GM10248 (cell line): Measurements from ENCODE around the gene DCXR.

Source experiments
- CTCF ChIA-PET: fragments of 300-600 bp; sonication (Branson Sonifier 250); formaldehyde crosslinking; extraction: SDS; loops from one replicate; lab custom pipeline; 2021; ENCODE audit warnings: antibody characterized with exemption; lab: Yijun Ruan, JAX
- POLR2A ChIA-PET: fragments of 350-650 bp; sonication (Branson Sonifier 250); formaldehyde crosslinking; extraction: SDS; loops from one replicate; lab custom pipeline; 2020; ENCODE audit warnings: antibody characterized with exemption; lab: Yijun Ruan, JAX
- DNase-seq: peaks from one replicate; pipeline ENCODE4 v3.0.0; 2012; ENCODE audit errors: extremely low spot score
- TF ChIP-seq, protein P1 (sequence below): IDR thresholded peaks from 2 replicates; pipeline ENCODE4 v1.5.1; 2012; ENCODE audit warnings: mild to moderate bottlenecking, low read depth; ENCODE audit errors: extremely low read depth, missing control alignments, control extremely low read depth

DCXR gene

DNA sequence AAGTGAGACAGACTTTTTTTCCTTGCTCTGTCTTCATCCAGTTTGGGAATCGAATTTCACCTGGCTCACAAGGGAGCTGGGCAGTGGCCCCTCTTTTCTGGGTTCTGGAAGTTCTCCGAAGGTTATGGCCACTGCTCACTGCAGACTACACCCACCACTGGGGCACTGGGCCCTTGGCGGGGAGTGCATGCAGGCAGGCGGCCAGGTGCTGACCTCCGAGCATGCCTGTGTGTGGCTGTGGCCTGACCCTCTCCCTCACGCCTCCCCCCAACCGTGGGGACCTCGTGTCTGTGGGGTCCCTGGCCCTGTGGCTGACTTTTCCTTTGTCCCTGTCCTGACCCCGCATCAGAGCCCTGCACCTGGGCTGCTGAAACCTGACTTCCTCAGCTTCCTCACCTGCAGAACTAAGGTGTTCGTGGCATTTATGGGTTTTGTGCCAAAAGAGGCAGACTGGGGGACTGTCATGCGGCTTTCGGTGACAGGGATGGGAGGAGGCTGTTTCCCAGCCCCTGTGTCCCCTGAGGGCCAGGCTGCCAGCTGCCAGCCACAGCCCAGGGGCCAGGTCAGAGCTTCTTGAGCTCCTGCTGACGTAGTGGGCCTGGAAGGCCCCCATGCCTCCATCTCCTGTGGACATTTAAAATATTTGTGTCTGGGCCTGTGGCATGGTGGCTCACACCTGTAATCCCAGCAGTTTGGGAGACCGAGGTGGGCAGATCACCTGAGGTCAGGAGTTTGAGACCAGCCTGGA lies 38.6 kb downstream of the DCXR start:
- TF ChIP-seq, protein P1, sequence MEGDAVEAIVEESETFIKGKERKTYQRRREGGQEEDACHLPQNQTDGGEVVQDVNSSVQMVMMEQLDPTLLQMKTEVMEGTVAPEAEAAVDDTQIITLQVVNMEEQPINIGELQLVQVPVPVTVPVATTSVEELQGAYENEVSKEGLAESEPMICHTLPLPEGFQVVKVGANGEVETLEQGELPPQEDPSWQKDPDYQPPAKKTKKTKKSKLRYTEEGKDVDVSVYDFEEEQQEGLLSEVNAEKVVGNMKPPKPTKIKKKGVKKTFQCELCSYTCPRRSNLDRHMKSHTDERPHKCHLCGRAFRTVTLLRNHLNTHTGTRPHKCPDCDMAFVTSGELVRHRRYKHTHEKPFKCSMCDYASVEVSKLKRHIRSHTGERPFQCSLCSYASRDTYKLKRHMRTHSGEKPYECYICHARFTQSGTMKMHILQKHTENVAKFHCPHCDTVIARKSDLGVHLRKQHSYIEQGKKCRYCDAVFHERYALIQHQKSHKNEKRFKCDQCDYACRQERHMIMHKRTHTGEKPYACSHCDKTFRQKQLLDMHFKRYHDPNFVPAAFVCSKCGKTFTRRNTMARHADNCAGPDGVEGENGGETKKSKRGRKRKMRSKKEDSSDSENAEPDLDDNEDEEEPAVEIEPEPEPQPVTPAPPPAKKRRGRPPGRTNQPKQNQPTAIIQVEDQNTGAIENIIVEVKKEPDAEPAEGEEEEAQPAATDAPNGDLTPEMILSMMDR: no peak
- ChIA-PET POLR2A (no interaction called here), CTCF (interaction anchor here (1.0 to 1.1 kb wide), 2 partner anchors 21 to 39 kb away, joined by 4 read pairs; no protein-coding TSS in a partner anchor)
- no peak for DNase-seq

DNA sequence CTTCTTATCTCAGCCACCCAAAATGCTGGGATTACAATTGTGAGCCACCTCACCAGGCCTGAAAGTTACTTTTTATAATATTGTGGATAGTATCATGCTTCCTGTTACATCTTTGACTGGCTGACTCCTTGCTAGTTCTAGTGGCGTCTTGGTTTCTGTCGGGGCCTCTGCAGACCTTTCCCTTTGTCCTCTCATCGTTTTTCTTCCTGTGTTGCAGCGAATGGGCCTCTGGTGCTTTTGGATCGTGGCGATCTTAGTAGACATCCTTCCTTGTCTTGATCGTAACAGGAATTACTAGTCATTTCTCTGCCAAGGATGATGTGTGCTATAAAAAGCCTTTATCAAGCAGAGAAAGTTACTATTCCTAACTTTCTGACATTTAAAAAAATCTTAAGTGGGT lies 39.3 kb downstream of the DCXR start:
- CTCF ChIA-PET: interaction anchor here (1.1 kb wide), 1 partner anchor 22 kb away, joined by 4 read pairs; no protein-coding TSS in a partner anchor
- POLR2A ChIA-PET: no interaction called here
- TF ChIP-seq, protein P1: no peak
- no peak for DNase-seq

DNA sequence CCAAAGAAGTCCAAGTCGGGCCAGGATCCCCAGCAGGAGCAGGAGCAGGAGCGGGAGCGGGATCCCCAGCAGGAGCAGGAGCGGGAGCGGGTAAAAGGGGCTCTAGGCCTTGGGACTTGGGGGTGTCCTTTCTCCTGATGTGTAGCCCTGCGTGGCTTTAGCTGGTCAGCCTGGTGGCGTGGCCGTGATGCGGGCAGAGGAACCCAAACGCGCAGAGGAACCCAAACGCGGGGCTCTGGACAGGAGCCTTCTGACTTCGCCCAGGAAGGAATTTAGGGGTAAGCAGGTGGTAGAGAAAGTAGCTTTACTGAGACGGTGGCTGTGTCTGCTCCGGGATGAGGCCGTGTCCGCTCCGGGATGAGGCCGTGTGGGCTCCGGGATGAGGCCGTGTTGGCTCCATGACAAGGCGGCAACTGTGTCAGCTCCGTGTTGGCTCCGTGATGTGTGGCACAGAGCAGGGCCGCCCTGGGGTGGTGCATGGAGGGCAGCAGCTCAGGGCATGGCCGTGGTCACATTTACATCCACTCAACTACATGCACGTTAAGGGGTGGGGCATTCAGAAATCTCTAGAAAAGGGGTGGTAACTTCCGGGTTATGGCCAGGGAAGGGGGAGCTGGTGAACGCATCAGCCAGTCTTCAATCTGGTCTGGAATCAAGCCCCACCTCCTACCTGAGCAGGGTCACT lies 40.6 kb downstream of the DCXR start:
- CTCF ChIA-PET: interaction anchor here (0.8 to 1.7 kb wide), 2 partner anchors 24 to 34 kb away, joined by 3 to 5 read pairs; no protein-coding TSS in a partner anchor
- no peak for DNase-seq

DNA sequence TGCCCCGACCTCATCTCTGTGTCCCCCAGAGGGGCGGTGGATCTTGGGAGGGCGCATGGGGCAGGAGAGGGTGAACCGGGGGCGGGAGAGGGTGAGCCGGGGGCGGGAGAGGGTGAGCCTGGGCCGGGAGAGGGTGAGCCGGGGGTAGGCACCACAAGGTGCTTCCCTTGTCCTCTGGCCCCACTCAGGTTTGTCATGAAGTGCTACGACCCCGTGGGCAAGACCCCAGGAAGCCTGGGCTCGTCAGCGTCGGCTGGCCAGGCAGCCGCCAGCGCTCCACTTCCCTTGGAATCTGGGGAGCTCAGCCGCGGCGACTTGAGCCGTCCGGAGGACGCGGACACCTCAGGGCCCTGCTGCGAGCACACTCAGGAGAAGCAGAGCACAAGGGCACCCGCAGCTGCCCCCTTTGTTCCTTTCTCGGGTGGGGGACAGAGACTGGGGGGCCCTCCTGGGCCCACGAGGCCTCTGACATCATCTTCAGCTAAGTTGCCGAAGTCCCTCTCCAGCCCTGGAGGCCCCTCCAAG lies 41.2 kb downstream of the DCXR start:
- ChIA-PET POLR2A (interaction anchor here (0.5 kb wide), 1 partner anchor 26 kb away, joined by 3 read pairs; no protein-coding TSS in a partner anchor), CTCF (interaction anchor here (0.8 to 1.7 kb wide), 2 partner anchors 24 to 34 kb away, joined by 3 to 5 read pairs; no protein-coding TSS in a partner anchor)
- DNase-seq: no peak
- TF ChIP-seq, protein P1: no peak

More for the DNA sequence above, 40.6 kb downstream of the DCXR start:
- POLR2A ChIA-PET: interaction anchor here (0.5 to 0.6 kb wide), 2 partner anchors 27 to 61 kb away, joined by 3 to 4 read pairs; no protein-coding TSS in a partner anchor
- TF ChIP-seq, protein P1: no peak

DNA sequence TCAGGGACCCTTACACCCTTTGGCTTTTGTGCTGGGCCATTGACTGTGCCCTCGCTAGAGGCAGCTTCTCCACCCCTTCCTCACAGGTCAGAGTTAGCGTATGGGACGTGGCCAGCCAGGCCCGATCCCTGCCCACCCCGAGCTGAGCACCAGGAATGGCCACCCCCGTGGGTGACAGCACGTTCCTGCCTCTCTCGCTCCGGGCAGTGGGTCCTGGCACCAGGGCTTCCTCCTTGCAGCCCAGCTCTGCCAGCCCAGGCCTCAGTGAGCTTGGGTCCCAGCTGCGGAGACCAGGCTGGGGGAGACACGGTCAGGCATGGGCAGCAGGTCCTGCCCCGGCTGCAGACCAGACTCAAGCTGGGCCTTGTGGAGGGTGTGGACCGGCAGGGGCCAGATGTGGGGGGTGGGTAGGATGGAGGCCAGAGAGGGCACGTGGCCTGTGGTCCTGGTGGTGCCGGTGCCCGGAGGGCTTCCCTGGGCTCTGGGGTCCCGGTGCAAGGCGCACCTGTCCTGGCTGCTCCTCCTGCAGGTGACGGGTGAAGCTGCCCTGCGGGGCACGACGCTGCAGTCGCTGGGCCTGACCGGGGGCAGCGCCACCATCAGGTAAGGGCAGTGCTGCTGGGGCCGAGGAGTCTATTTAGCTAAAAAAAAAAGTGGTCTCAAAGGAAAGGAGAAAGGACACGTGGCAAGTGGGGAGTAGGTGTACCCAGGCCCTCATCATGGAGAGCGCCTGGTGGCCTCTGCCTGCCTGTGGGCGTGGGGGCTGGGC lies 41.9 kb downstream of the DCXR start:
- CTCF ChIA-PET: interaction anchor here (0.9 to 1.2 kb wide), 2 partner anchors 33 to 36 kb away, joined by 3 read pairs; no protein-coding TSS in a partner anchor
- DNase-seq: no peak
- TF ChIP-seq, protein P1: no peak
- POLR2A ChIA-PET: no interaction called here
